ENCODE results near the gene DUOXA2. TPM values are rescaled to one million over a fixed set of nuclear protein-coding genes. Genes with fewer than 3 reads are reported as not detected.
A peak's percentile ranks its signal among the peaks of the same experiment; 100 is the strongest.

Gene DUOXA2
- total RNA-seq, 2 donors from 2014 or later, result not detected

DNA sequence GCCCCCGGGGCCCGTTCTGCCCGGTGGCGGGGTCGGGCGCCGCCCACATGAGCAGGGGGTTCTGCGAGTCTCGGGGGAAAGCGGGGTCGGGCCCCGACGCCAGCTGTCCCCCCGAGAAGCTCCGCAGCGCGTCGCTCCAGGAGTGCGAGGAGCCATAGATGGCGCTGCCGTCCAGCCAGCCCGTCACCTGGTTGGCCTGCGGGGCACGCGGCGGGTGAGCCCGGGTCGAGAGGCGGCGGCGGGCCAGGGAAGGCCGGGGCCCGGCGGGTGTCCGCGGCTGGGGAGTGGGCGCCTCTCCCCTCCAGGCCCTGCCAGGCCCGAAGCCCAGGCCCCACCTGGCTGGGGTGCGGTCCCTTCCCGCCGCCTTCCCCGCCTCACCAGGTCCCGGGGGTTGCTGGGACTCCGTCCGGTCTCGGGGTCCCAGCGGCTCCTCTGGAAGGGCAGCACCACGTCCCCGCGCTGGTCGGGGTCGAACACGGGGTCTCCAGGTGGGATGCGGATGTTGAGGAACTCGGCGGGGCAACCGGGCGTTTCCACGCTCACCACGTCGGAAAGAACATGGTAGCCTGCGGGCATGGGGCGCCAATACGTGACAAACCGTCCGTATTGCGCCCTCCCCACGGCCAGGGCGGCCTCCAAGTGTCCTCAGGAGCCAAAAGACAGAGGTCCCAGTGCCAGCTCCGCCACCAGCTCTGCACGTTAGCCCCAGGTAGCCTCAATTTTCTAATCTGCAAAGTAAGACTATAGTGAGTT is 2.6 kb upstream of the DUOXA2 start:
- Mint-ChIP-seq H3K27ac (no peak overlapping the region), H3K36me3 (peaks cover 0 to 5% of the 10 kb centered on the region in 2 donors), H3K9me3 (no peaks in the 10 kb centered on the region)
- DNase-seq (ENCODE audit: low spot score in 2 of 2), result no peak
- ATAC-seq, result no peak

DNA sequence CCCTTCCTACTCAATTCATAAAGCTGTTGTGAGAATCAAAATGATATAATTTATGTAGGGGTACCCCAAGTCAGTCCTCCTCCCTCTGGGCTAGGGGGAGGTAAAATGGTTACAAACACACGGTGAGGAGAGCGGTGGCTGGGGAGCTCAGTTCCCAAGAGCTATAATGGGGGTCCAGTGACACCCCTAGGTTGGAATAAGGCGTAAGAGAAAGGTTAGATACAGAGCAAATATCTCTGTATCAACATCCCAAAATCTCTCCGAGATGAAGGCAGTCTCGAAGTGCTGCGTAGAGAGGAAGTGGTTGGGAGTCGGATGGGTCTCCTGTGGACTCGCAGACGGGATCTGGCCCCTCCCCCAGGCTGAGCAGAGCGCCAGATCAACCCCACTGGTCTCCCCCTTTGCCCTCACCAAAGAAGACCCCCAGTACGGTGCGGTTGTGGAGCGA is 2.0 kb upstream of the DUOXA2 start:
- peaks cover 0 to 5% of the 10 kb centered on the region in 2 donors for H3K36me3 Mint-ChIP-seq
- ATAC-seq (no peak), DNase-seq (ENCODE audit: low spot score in 2 of 2) (no peak)
- H3K9me3 Mint-ChIP-seq, result no peaks in the 10 kb centered on the region
- no peak overlapping the region for H3K27ac Mint-ChIP-seq

DNA sequence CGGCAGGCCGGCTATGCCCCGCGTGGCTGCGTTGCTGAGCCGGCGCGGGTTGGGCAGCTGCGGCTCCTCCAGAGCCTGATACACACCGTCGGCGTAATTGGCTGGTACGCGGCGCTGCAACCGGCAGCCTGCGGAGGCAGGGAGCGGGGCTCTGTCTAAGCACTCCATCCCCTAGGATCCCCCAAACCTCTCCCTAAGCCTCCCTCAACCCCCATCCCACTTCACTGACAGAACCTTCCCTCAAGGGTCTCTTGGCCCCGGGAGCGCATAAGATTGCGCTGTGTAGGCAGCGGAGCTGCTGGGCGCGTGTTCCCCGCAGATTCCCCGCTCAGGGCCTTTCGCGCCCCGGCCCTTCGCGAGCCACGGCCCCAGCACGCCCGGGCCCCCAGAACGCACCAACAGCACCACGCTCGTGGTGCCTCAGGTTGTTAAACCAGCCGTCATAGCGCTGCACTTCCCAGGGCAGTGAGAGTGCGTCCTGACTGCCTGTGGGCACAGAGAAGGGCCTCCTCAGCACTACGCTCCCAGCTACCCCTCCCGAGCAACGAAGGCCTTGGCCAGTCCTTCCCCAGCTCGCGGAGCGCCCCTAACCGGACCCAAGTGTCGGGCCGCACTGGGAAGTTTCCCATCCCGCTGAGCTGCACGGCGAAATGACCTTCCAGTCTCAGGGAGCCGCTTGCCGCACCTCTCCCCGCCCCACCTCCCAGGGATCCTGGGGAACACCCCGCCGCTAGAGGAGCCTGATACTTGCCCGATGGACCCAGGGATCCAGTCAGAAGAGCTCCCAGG is 1.3 kb upstream of the DUOXA2 start:
- H3K27ac Mint-ChIP-seq, result no peak overlapping the region
- peaks cover 0 to 5% of the 10 kb centered on the region in 2 donors for H3K36me3 Mint-ChIP-seq
- ATAC-seq (peak in 1 of 2 donors; percentile 51), DNase-seq (ENCODE audit: low spot score in 2 of 2) (peak in 1 of 2 donors; percentile 27)
- H3K9me3 Mint-ChIP-seq, result no peaks in the 10 kb centered on the region

DNA sequence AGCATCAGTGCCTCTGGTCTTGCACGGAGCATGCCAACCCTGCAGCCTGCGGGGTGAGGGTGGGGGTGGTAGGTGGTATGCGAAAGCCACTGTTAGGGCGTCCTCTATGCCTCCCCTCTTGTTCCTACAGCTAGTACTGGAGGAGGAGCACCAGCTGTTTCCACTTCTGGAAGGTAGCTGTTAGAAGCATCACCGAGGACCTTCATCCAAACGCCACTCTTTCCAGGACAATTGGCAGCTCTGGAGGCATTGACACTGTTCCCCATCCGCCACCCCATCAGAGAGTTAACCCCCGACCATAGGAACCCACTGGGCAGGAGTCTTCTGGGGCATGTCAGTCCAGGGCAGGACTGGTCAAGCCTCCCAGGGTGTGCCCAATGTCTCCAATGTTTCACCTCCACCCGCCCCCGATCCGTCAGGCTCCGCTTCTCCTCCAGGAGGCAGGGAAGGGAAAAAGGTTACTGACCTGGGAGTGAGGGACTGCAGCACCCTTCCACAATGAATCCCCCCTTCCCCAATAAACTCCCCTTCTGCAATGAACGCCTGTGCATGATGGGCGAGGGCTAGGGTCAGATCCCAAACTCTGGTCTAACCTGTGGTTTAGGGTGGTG is 641 bp upstream of the DUOXA2 start:
- no peak overlapping the region for H3K27ac Mint-ChIP-seq
- DNase-seq (ENCODE audit: low spot score in 2 of 2), result no peak

DNA sequence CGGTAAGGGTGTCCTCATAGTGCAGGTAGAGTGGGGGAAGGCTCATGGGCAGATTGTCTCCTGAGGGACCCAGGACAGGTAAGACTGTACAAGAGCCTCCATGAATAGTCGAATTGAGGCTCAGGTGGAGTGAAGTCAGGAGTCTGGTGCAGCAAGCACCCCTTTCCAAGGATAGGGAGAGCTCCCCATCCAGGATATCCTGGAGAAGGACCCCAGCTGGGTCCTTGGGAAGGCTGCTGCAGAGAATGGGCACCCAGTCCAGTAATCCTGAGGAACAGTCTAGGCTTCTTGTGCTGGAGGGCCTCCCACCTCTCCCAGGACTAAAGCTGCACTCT is 592 bp downstream of the DUOXA2 start:
- H3K9me3 Mint-ChIP-seq, result no peaks in the 10 kb centered on the region
- H3K36me3 Mint-ChIP-seq, result peaks cover 0 to 5% of the 10 kb centered on the region in 2 donors
- ATAC-seq (no peak), DNase-seq (ENCODE audit: low spot score in 2 of 2) (no peak)
- no peak overlapping the region for H3K27ac Mint-ChIP-seq

More for the DNA sequence above, 641 bp upstream of the DUOXA2 start:
- Mint-ChIP-seq H3K36me3 (peaks cover 0 to 5% of the 10 kb centered on the region in 2 donors), H3K9me3 (no peaks in the 10 kb centered on the region)
- no peak for ATAC-seq

DNA sequence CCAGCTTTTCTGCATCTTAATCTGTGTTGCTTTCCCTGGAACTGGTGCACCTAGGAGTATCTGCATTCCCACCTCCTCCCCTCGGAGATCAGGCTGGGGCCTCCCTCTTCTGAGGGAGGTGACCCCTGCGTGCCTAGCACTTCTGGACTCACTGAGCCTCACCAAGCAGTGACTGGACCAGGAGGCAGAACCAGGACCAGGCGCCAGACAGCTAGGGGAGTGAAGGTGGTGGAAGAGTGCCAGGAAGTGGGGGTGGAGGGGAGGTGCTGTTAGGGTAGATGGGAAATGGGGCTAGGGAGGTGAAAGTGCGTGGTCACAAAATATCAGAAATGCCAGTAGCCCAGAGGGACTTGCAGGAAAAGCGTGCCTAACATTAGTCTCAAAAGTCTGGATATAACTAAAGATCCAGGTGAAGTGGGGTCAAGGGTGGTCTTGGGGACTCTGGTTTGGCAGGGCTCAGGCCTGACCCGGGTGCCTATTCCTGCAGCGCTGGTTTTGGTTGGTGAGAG is 1.2 kb downstream of the DUOXA2 start:
- Mint-ChIP-seq H3K27ac (no peak overlapping the region), H3K36me3 (peaks cover 0 to 5% of the 10 kb centered on the region in 2 donors), H3K9me3 (no peaks in the 10 kb centered on the region)
- no peak for ATAC-seq
- DNase-seq (ENCODE audit: low spot score in 2 of 2), result no peak

DNA sequence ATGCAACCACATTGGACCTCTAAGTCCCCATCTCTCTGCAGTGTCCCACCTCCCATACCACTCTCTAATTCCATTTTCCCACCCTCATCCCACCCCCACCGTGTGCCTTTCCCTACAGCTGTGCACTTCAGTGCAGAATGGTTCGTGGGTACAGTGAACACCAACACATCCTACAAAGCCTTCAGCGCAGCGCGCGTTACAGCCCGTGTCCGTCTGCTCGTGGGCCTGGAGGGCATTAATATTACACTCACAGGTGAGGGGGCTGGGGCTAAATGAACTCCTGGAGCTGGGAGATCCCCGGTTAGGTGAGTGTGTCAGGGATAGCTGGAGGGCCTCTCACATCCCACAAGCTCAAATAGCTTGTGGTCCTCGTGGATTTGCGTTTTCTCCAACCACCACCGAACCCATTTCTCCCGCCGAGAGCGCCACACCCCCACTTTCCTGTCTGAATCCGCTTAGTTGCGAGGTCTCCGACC is 1.9 kb downstream of the DUOXA2 start:
- no peak for ATAC-seq
- H3K27ac Mint-ChIP-seq, result no peak overlapping the region
- H3K36me3 Mint-ChIP-seq, result peaks cover 0 to 5% of the 10 kb centered on the region in 2 donors
- DNase-seq (ENCODE audit: low spot score in 2 of 2), result no peak
- no peaks in the 10 kb centered on the region for H3K9me3 Mint-ChIP-seq

DNA sequence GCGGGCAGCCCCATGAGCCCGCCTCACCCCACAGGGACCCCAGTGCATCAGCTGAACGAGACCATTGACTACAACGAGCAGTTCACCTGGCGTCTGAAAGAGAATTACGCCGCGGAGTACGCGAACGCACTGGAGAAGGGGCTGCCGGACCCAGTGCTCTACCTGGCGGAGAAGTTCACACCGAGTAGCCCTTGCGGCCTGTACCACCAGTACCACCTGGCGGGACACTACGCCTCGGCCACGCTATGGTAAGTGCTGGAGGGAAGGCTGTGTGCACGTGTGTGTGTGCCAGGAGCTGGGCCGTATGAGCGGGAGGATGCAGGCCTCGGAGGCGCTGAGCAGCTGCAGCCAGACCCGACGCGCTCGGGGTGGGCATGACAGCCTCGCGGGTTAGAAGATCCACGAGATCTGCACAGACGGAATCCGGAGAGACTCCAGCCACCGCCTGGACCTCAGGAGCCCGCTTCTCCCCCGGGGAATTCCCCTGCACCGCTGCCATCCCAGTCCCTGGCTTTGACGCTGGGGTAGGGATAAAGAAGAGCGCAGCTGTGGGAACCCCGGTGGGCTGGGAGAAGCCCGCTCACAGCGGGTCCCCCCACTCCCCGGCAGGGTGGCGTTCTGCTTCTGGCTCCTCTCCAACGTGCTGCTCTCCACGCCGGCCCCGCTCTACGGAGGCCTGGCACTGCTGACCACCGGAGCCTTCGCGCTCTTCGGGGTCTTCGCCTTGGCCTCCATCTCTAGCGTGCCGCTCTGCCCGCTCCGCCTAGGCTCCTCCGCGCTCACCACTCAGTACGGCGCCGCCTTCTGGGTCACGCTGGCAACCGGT is 2.6 kb downstream of the DUOXA2 start:
- no peak for ATAC-seq
- Mint-ChIP-seq H3K36me3 (peaks cover 0 to 5% of the 10 kb centered on the region in 2 donors), H3K27ac (no peak overlapping the region), H3K9me3 (no peaks in the 10 kb centered on the region)
- peak in 1 of 2 donors; percentile 25 for DNase-seq (ENCODE audit: low spot score in 2 of 2)

DNA sequence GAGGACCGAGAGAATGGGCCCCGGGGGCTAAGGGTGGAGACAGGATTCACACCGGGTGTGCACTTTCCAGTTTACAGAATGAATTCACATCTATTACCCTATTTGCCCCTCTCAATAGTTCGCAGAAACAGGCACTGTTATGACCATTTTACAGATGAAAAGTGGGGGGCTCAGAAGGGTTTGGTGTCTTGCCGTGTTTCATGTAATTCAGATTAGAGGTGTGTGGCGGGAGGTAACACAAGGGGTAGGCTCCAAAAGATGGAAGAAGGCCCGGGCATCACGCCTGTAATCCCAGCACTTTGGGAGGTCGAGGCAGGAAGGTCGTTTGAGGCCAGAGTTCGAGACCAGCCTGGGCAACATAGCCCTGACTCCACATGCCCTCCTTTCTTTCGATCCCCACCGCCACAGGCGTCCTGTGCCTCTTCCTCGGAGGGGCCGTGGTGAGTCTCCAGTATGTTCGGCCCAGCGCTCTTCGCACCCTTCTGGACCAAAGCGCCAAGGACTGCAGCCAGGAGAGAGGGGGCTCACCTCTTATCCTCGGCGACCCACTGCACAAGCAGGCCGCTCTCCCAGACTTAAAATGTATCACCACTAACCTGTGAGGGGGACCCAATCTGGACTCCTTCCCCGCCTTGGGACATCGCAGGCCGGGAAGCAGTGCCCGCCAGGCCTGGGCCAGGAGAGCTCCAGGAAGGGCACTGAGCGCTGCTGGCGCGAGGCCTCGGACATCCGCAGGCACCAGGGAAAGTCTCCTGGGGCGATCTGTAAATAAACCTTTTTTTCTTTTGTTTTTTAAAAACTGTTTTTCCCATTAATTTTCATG is 3.4 kb downstream of the DUOXA2 start:
- Mint-ChIP-seq H3K36me3 (peaks cover 0 to 5% of the 10 kb centered on the region in 2 donors), H3K9me3 (no peaks in the 10 kb centered on the region), H3K27ac (peak overlapping the region in 1 of 2 donors; percentile 58)
- DNase-seq (ENCODE audit: low spot score in 2 of 2) (no peak), ATAC-seq (peak; percentile 23 to 36)

DNA sequence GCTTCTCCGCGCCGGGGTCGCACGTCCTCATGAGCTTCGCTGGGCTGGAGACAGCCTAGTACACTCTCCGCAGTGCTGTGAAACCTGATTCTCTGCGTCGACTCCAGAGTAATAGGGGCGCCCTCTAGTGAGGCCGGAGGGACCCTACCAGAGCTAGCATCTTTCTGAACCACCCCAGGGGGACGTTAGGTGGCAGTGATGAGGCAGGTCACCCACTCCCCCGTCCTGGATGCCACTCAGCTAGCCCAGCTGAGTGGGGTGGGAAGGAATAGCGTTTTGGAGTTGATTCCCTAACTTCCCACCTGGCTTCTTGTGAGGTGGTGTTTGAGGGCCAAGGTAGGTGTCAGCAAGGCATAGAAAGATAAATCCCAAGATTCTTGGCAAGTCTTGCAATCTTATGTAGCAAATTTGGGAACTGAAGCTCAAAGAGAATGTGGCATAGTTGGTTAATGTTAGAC is 4.0 kb downstream of the DUOXA2 start:
- peak; percentile 96 to 98 for ATAC-seq

DNA sequence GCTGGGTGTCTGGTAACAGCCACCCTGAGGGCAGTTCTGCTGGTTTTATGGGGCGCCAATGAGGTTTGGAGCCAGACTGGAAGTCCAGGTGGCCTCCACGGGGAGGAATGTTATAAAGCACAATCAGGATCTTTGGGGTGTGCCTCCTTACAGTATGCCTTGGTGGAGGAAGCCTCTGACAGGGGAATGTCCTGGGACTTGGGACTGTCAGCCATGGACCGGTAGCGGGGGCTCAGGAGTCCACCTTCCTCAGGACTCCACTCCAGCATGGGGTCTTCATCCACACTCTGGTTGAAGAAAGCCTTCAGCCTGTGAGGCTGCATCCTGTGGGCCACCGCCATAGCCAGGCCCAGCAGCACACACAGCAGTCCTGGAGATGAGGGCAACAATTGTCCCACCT is 4.9 kb downstream of the DUOXA2 start:
- Mint-ChIP-seq H3K27ac (no peak overlapping the region), H3K36me3 (peaks cover 0 to 2% of the 10 kb centered on the region in 2 donors), H3K9me3 (no peaks in the 10 kb centered on the region)
- ATAC-seq, result no peak
- no peak for DNase-seq (ENCODE audit: low spot score in 2 of 2)

More for the DNA sequence above, 4.0 kb downstream of the DUOXA2 start:
- peaks cover 0 to 5% of the 10 kb centered on the region in 2 donors for H3K36me3 Mint-ChIP-seq
- no peaks in the 10 kb centered on the region for H3K9me3 Mint-ChIP-seq
- peak overlapping the region in 1 of 2 donors; percentile 58 for H3K27ac Mint-ChIP-seq
- DNase-seq (ENCODE audit: low spot score in 2 of 2), result peak; percentile 73 to 88

DNA sequence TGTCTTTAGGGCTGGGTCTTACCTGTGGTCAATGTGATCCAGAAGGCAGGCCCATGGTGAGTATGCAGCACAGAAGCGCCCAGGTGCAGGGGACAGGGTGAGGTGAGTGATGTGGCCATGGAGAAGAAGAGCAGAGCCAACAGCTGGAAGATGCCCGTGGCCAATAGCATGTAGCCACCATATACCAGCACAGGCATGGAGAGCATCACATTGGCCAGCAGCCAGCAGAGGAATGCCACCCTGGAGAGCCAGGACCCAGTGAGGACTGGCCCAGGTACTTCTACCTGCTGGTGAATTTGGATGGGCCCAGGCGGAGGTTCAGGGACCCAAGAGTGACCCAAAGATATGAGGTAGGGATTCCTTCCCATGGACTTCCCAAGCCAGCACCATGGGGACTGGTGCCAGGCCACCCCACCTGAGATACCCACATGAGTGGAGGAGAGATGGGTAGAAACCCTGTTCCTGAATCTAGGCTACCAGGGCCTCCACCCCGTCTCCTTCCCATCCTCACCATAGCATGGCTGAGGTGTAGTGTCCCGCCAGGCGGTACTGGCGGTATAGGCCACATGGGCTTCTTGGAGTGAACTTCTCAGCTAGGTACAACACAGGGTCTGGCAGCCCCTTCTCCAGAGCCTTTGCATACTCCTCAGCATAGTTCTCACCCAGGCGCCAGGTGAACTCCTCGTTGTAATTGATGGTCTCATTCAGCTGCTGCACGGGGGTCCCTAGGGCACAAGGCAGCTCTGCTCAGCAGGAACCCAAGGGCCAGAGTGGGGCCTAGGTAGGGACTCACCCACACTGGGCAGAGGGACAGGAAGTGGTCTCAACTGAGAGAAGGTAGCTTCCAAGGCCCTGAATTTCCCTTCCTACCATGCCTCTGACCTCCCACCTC is 6.2 kb downstream of the DUOXA2 start:
- Mint-ChIP-seq H3K9me3 (no peaks in the 10 kb centered on the region), H3K27ac (no peak overlapping the region), H3K36me3 (no peaks in the 10 kb centered on the region)
- DNase-seq (ENCODE audit: low spot score in 2 of 2) (no peak), ATAC-seq (no peak)

DNA sequence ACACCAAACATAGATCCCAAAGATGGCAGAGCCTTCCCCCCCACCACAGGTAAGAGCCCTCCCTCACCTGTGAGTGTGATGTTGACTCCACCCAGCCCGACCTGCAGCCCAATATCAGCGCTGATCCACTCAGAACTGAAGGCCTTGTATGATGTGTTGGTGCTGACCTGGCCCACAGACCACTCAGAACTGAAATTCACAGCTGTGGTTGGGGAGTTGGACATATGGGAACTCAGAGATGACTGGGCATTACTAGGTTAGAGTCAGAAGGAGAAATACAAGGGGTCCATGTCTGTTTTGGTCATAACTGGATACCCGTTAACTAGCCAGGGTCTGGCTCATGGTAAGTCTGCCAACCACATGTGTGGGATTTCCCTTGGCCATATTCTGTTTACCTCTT is 6.9 kb downstream of the DUOXA2 start:
- ATAC-seq (no peak), DNase-seq (ENCODE audit: low spot score in 2 of 2) (no peak)
- Mint-ChIP-seq H3K9me3 (no peaks in the 10 kb centered on the region), H3K27ac (no peak overlapping the region), H3K36me3 (no peaks in the 10 kb centered on the region)

DNA sequence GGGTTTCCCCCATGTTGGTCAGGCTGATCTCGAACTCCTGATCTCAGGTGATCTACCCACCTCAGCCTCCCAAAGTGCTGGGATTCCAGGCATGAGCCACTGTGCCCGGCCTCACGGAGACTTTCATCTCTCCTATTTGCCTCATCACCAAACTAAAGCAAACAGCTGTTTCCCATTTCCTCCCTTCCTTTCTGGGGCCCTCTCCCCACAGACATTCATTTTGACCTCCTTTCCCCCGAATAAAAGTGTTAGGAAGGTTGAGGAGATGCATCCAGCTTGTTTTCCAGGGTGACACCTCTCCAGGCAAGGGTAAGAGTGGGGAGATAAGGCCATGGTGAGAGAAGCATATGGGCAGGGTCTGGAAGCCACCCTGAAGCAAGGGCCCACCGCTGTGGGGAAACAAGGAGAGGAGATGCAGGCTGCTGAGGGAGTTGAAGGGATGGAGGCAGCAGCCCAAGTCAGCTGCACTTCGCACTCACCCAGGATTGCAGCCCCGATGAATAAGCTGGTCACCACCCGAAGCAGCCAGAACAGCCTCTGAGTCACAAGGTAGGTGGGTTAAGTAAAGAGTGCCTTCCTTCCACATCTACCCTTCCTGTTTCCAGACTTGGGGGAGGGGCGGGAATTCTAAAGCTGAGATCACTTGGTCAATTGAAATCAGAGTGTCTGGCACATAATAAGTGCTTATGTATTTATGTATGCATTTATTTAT is 7.7 kb downstream of the DUOXA2 start:
- no peak for DNase-seq (ENCODE audit: low spot score in 2 of 2)
- Mint-ChIP-seq H3K27ac (no peak overlapping the region), H3K9me3 (no peaks in the 10 kb centered on the region), H3K36me3 (no peaks in the 10 kb centered on the region)
- ATAC-seq, result no peak

All from activated naive CD4-positive, alpha-beta T cell treated with anti-CD3 and anti-CD28 coated beads, Interleukin-2, amount 50 U/mL, for 72 hours (primary cell).